HG02623 (cell line): ENCODE measurements around the gene TMEM247.
"Not testable (repeated sequence)": the region's sequence is repeated elsewhere in the genome, so short reads cannot be mapped to it uniquely, and the experiment has no call there.

Experiments used
- ATAC-seq: cut with Tn5 transposase; IDR thresholded peaks from one replicate; pipeline ENCODE4 v1.9.1; 2021; ENCODE audit warnings: moderate library complexity; ENCODE audit not compliant: unreplicated experiment

TMEM247 gene

GRCh38 chr2:46458763-46459500 lies 20.4 kb upstream of the TMEM247 start:
- no peak for ATAC-seq

DNA sequence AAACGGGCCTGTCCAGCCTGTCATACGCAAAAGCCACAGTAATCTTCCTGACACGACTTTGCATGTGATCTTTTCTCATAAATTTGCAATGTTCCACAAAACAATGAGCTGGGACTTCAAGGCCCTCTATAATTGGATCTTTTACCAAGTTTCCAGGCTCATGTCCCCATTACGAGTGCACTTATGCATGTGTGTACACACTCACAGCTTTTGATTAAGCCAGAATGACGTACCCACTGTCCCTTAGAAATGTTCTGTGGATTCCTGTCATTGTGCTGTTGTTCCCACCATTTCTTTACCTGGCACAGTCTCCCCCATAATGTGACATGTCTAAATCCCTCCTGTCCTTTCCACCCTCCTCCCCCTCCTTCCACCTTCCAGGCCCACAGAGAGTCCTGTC lies 19.7 kb upstream of the TMEM247 start:
- no peak for ATAC-seq

GRCh38 chr2:46460241-46460921 lies 19.0 kb upstream of the TMEM247 start:
- ATAC-seq = no peak

GRCh38 chr2:46461011-46461674 lies 18.2 kb upstream of the TMEM247 start:
- no peak for ATAC-seq

DNA sequence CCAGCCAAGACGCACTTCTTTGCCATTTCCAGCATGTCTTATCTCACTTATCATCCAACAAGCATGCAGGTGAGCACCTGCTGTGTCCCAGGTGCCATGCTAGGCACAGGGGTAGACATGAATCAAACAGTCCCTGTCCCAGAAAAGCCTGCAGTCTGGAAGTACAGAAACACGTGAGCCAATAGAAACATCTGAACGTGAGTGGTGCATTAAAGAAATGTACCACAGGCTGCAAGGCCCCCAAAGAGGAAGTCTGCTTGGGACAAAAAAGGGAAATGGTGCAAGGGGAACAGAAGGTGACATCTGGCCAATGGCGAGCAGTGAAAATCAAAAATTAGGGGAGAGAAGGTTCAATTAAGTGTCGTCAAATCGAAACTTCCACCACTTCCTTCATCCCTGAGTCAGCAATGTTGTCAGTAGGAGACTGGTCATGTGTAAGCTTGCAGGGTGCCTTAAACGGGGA lies 17.6 kb upstream of the TMEM247 start:
- ATAC-seq = no peak

- ATAC-seq = no peak
These were observed 16.4 kb upstream of the TMEM247 start for GRCh38 chr2:46462936-46463335.

GRCh38 chr2:46469116-46469515 lies 10.2 kb upstream of the TMEM247 start:
- ATAC-seq = no peak

DNA sequence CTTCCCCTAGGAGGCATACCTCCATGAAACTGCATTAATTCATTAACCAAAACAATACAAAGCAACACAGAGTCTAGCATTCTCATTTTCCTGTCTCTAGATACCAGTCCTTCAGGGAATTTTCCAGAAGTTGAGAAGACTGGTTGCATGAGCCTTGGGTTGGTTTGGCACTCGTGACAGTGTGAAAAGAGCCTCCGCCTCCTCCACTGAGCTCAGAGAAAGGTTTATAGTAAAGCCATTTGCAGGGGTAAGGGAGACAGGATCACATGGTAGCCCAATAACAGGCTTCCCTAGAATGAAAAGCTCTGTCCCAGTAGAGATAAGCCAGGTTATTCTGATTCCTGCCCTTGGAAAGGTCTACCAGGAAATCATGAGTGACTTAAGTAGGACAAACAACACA lies 9.7 kb upstream of the TMEM247 start:
- ATAC-seq = no peak

GRCh38 chr2:46470114-46470628 lies 9.2 kb upstream of the TMEM247 start:
- no peak for ATAC-seq

DNA sequence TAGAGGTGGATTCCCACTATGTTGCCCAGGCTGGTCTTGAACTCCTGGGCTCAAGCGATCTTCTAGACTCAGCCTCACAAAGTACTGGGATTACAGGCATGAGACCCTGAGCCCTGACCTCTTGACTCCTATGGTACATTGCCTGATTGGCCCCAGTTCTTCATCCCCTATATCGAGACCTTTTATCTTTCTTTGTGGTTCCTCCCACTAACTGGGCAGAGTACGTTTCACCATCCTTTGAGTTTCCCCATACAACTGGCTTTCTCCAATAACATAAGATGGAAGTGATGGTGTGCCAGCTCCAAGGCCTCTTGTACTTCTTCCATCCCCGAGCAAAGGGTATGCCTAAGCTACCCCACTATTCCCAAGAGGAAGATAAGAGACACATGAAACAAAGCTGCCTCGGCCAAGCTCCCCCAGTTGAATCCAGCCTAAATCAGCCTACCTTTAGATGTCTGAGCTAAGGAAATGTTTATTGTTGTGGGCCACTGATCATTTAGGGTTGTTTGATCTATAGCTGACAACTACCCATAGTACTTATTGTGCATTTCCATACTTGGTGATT lies 8.3 kb upstream of the TMEM247 start:
- ATAC-seq = no peak

DNA sequence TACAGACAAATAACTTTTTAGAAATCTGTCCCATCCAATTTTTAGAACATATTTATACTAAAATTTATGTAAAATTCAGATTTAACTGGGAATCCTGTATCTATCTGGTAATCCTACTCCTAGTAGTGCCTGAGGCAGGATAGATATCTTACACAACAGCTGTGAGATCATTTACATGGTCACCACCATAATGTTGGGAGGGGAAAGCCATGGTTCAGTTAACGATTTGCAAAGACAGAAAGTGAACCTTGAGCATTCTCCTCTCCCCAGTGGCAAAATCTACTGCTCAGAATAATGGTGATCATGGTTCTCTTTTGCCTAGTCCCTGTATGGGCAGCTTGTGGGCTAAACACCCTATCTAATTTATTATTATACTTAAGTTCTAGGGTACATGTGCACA lies 7.7 kb upstream of the TMEM247 start:
- no peak for ATAC-seq

- ATAC-seq = not testable (repeated sequence)
These were observed 7.2 kb upstream of the TMEM247 start for GRCh38 chr2:46472165-46472564.

DNA sequence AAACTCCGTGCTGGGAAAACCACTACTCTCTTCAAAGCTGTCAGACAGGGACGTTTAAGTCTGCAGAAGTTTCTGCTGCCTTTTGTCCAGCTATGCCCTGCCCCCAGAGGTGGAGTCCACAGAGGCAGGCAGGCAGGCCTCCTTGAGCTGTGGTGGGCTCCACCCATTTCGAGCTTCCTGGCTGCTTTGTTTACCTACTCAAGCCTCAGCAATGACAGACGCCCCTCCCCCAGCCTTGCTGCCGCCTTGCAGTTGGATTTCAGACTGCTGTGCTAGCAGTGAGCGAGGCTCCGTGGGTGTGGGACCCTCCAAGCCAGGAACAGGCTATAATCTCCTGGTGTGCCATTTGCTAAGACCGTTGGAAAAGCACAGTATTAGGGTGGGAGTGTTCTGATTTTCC lies 1.9 kb upstream of the TMEM247 start:
- not testable (repeated sequence) for ATAC-seq

GRCh38 chr2:46477925-46478324 lies 1.4 kb upstream of the TMEM247 start:
- no peak for ATAC-seq

DNA sequence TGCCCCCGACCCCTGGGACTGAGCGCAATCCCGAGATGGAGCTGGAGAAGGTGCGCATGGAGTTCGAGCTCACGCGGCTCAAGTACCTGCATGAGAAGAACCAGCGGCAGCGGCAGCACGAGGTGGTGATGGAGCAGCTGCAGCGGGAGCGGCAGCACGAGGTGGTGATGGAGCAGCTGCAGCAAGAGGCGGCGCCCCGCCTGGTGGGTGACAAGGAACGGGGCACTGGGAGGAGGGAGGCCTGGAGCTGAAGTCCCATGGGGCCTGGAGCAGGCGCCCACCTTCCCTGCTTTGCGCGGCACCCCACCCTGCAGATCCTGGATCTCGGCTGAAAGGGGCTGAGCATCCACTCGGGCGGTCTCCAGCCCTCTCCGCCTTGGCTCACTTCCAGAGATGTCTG lies 1.2 kb downstream of the TMEM247 start:
- ATAC-seq = no peak

GRCh38 chr2:46481198-46482193 lies 2.1 kb downstream of the TMEM247 start:
- ATAC-seq = no peak

DNA sequence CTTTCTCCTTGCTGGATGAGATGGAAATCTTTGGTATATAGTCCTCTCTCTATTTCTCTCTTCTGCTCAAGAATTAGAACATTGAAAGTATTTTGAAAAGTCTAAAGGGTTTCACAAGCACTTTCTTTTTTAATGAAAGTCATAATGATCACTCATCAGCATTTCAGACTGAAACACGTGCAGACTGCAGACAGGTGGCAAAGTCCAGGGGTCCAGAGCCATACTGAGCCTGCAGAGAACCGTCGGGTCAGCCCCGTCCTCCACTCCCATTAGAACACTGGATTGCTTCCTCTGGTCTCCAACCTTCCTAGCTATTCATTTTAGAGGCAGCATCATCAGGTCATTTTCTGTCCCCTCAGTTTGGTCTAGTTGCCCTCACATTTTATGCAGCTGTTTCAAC lies 3.1 kb downstream of the TMEM247 start:
- no peak for ATAC-seq

- ATAC-seq = no peak
These were observed 5.6 kb downstream of the TMEM247 start for GRCh38 chr2:46485002-46485401.

GRCh38 chr2:46486436-46486835 lies 7.1 kb downstream of the TMEM247 start:
- ATAC-seq = no peak

DNA sequence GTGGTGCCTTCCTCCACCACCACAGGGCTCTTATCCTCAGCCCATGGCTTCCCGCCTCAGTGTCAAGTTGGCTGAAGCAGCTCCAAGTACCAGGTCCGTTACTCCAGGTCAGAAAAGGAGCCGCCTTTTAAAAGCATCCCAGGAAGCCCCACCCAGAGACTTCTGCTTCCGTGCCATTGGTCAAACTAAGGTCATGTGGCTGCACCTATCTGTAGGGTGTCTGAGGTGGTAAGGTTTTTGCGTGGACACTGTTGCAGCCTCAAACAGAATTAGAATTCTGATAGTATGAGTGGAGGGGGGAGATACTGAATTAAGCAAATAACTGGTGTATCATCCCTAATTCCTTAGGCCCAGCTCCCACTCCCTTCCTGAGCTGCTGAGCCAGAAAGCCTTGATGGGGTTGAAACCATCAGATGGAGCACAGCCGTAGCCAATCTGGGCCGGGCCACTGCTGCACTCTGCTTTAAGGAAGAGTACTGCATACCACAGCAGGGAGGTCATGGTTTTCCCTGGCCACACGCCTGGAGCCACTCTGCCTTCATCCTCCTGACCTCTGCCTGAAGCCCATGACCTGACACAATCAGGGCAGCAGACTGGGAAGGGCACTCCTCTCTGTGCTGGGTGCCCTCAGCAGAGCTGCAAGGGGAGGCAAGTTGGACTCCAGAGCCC lies 8.4 kb downstream of the TMEM247 start:
- no peak for ATAC-seq
